Stimulated activated CD8-positive, alpha-beta memory T cell treated with anti-CD3 and anti-CD28 coated beads, Interleukin-4, amount 100 ng/mL, for 4 hours (primary cell): ENCODE data around the gene ARL3.
A peak's percentile ranks its signal among the peaks of the same experiment; 100 is the strongest.
"Not testable (repeated sequence)": the region's sequence is repeated elsewhere in the genome, so short reads cannot be mapped to it uniquely, and the experiment has no call there.

ENCODE experiments used
- DNase-seq, 2 donors: peaks; one replicate each; pipeline ENCODE4 v3.0.0-alpha.2; 2020; ENCODE audit warnings: low read depth in 2 of 2, low spot score in 1 of 2

The ARL3 gene

DNA sequence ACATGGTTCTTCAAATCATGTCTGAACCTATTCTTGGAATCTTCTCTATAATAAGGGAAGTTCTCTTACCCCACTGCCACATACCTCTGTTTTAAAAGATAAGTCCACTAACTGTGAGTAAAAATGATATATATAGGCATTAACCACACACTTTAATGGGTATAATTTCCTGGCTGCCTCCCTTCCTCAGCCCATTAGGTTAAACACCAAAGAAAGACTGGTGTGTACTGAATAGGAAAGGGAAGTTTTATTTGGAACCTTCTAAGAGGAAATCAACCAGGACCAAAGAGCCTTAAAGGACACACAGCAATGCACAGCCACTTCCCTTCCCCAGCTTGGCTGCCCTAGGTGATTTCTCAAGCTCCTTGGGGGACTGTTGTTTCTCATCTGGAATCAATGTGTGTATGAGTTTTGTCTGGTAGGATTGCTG, 24.5 kb upstream of the ARL3 start:
- DNase-seq: no peak

DNA sequence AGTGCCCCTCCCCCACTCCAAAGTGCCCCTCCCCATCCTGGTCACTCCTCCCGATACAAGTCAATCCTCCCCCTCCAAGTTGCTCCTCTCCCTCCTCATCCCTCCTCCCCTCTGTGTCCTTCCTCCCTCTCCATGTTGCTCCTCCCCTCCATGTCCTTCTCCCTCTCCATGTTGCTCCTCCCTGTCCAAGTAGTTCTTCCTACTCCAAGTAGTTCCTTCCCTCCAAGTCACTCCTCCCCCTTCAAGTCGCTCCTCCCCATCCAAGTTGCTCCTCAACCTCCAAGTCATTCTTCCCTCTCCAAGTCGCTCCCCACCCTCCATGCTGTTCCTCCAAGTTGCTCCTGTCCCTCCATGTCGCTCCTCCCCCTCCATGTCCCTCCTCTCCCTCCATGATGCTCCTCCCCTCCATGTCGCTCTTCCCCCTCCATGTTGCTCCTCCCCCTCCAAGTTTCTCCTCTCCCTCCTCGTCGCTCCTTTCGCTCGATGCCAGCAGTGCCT, 20.9 kb upstream of the ARL3 start:
- DNase-seq: no peak

DNA sequence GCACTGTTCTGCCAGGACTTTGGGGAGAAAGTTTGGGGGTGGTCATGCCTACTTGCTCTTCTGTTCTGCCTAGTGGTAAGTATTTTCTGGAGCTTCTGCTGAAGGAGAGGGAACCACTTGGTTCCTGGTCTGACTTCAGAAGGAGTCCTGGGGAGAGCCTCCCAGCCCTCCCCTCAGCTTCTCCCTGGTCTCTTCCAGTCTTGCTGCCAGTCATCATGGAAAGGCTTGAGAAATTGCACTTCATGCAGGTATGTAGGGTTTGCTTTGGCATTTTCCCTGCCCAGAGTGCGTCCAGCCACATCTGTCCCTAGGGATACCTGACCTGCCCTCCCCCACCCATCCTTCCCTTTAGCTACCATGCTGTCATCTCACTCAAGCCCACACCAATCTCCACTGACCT, 18.5 kb upstream of the ARL3 start:
- DNase-seq: no peak

DNA sequence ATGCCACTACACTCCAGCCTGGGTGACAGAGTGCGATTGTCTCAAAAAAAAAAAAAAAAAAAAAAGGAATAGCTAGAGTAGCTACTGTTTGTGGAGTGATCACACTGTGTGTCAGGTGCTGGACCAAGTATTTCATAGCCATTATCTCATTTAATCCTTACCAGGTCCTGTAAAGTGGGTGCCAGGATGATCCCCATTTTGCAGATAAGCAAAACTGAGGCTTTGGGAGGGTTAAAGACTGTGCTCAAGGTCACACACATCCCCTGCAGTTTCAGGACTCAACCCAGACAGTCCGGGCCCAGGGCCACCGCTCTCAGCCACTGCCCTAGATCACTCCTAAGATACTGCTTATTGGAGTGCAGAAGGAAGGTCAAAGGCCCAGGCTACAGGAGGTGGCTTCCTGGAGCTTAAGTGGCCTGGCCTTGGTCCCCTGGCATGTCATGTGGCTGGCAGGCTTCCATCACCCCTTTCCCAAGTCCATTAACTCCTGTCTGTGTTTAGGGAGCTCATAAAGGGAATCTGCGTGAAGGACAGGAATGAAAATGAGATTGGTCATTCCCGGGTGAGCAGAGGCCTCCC, 17.1 kb upstream of the ARL3 start:
- no peak for DNase-seq

DNA sequence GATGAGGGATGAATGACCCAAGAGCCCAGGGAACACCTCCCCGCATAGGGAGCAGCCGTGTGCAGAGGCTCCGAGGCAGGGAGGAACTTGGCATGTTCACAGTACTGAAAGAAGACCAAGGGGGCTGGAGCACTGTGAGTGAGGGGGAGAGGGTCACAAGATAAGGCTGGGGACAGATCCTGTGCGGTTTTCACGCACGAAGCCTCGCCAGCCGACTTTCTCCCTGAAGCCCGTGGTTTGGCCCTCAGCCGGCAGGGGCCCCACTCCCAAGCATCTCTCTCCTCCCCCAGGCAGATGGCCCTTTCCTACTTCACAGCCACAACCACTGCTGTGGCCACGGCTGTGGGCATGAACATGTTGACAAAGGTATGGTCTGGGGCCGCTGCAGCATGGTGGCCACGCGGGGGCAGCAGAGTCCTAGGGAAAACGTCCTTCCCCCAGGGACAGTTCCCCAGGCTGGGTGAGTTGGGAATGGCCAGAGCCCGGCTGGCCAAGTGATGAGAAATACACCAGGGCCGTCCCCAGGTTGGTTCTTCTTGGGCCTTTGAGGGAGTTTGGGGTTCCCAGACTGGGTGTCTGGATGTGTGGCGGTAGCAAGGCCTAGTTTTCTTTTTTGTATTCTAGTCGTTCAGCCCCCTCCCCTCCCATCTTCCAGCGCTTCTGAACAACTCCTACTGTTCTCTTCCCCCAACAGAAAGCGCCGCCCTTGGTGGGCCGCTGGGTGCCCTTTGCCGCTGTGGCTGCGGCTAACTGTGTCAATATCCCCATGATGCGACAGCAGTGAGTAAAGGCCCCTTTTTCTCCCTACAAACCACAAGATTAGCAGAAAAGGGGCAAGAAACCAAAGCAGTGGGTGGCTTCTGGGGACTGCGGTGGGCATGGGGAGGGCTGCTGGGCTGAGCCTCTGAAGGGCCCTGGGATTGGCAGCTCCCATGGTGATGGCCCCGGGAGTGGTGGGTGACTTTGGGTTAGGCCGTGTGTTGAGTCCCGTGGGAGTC, 15.1 kb upstream of the ARL3 start:
- DNase-seq: no peak

GRCh38 chr10:102727037-102727818, 13.0 kb upstream of the ARL3 start:
- no peak for DNase-seq

- no peak for DNase-seq
Measured at GRCh38 chr10:102726274-102726673, 12.1 kb upstream of the ARL3 start.

DNA sequence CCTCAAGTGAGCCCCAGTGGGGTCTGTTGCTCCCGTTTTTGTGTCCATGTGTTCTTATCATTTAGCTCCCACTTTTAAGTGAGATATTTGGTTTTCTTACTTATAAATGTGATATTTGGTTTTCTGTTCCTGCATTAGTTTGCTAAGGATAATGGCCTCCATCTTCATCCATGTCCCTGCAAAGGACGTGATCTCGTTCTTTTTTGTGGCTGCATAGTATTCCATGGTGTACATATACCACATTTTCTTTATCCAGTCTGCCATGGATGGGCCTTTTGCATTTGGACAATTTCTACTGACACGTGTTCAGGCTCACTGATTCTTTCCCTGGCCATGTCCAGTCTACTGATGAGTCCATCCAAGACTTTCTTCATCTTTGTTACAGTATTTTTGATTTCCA, 9.8 kb upstream of the ARL3 start:
- no peak for DNase-seq

- DNase-seq: no peak
Measured at GRCh38 chr10:102721954-102722353, 7.8 kb upstream of the ARL3 start.

GRCh38 chr10:102720775-102721301, 6.6 kb upstream of the ARL3 start:
- no peak for DNase-seq

- no peak for DNase-seq
Measured at GRCh38 chr10:102720337-102720736, 6.1 kb upstream of the ARL3 start.

GRCh38 chr10:102718220-102718619, 4.0 kb upstream of the ARL3 start:
- no peak for DNase-seq

DNA sequence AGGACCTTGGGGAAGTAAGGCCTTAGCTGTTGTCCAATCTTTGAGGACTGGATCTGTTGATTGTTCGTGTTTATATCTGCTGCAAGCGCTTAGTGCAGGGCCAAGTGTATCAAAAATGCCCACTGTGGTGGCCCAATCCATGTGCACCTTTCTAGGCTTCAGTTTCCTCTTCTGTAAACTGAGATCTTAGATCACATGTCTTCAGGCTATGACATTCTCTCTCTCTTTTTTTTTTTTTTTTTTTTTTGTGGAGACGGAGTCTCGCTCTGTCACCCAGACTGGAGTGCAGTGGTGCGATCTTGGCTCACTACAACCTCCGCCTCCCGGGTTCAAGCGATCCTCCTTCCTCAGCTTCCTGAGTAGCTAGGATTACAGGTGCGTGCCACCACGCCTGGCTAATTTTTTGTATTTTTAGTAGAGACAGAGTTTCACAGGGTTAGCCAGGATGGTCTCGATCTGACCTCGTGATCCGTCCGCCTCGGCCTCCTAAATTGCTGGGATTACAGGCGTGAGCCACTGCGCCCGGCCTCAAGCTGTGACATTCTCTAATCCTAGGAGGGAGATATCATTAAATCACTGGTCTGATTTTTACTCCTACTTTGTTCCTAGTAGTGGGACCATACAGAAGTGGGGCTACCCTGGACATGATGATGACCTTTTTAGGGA, 2.8 kb upstream of the ARL3 start:
- not testable (repeated sequence) for DNase-seq

DNA sequence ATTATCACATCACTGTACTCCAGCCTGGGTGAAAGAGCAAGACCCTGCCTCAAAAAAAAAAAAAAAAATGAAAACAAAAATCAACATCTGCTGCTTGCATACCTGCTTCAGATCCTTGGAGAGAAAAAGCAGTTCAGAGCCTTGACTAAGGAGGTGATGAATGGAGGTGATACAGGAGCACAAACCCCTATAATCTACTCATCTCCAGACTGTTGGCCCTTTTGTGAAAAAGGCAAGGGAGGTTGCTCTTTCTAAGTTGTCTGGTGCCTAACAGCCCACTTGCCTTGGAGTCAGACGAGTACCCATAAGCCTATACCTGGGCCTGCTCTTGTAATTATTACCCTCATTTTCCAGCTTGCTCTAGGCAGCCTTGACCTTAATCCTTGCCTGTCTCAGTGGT, 1.7 kb upstream of the ARL3 start:
- no peak for DNase-seq

DNA sequence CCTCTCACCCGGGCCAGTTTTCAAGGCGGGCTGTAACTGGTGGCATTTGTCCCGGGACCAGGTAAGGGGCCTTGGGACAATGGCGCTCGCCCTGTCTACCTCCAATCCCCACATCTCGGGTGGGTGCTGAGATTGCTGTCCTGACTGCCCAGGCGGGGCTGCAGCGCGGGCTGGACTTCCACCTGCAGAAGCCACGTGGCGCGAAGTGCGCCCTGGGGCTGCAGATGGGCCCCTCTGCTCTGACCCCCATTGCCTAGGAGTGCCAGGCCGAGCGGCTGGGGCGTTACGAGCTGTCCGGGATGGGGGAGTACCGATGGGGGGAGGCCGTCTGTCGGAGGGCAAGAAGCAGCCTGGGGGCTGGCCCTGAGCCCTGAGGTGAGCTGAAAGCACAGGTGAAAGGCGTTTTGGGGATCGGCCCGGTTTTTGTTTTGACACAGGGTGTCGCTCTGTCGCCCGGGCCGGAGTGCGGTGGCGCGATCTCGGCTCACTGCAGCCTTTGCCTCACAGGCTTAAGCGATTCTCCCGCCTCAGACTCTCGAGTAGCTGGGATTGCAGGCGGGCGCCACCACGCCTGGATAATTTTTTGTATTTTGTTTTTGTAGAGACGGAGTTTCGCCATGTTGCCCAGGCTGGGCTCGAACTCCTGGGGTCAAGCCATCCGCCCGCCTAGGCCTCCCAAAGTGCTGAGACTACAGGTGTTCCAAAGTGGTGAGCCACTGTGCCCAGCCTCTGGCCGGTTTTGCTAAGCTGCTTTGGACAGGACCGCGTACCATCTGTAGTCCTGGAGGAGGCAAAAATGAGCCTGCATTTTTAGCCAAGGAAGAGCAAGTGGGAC, 641 bp upstream of the ARL3 start, which contains the start of gene SFXN2:
SFXN2 (plus strand) TSS at position 16 of the 835 bp plus-strand sequence. CDS start 12,001 bp downstream, outside the sequence.
- DNase-seq: peak in 1 of 2 donors; percentile 12

DNA sequence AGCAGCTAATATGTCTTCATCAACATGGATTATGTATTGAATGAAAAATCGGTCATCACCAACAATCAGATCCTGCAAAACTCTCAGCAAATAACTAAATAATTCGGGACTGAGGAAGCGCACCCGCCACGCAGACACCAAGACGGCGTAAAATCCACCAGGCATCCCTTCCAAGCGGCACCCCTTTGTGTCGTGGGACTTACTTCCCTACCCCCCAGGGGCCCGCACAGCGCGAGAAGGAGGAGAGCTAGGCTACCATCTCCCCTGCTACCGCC, 721 bp downstream of the ARL3 start:
- DNase-seq: no peak

DNA sequence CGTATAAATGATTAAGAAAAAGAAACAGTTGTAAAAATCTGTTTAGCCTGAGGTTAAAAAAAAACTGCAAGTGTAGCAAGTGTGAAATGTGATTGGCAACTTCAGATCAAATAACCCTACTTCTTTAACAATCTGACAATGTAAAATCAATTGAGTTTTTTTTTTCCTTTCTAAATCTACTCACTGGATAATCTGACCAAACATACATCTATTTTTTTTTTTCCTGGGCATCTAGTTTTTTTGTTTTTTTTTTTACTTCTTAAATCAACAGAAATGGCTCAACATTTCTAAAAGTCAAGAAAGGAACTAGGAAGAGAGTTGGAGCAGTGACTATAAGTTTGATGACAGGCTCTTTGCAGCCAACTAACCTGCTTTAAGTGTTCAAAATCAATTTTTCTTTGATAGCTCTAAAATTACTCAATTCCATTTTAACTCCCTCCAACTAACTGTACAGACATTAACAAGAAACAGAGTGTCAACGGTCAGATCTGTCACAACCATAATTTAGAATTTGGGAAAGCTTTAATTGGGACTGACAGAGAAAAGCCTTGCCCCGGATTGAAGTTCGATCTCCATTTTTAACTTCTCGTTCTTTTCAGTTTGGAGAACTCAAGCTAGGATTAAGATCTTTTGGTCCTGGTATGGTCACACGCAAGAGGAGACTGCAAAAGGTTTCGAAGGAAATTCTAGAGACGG, 1.2 kb downstream of the ARL3 start:
- no peak for DNase-seq

- DNase-seq: no peak
Measured at GRCh38 chr10:102712089-102712488, 2.1 kb downstream of the ARL3 start.

- DNase-seq: no peak
Measured at GRCh38 chr10:102710609-102711008, 3.6 kb downstream of the ARL3 start.
